ENCODE data around the gene HSPA9. TPM values are rescaled to one million over a fixed set of nuclear protein-coding genes. Genes with fewer than 3 reads are reported as not detected.
A peak's percentile ranks its signal among the peaks of the same experiment; 100 is the strongest.

The HSPA9 gene
- total and polyA plus RNA-seq, 2 of the 13 experiments (the other 11 are each of a cell fraction or from before 2014, with no cell fraction given), result 165 to 478 TPM

DNA sequence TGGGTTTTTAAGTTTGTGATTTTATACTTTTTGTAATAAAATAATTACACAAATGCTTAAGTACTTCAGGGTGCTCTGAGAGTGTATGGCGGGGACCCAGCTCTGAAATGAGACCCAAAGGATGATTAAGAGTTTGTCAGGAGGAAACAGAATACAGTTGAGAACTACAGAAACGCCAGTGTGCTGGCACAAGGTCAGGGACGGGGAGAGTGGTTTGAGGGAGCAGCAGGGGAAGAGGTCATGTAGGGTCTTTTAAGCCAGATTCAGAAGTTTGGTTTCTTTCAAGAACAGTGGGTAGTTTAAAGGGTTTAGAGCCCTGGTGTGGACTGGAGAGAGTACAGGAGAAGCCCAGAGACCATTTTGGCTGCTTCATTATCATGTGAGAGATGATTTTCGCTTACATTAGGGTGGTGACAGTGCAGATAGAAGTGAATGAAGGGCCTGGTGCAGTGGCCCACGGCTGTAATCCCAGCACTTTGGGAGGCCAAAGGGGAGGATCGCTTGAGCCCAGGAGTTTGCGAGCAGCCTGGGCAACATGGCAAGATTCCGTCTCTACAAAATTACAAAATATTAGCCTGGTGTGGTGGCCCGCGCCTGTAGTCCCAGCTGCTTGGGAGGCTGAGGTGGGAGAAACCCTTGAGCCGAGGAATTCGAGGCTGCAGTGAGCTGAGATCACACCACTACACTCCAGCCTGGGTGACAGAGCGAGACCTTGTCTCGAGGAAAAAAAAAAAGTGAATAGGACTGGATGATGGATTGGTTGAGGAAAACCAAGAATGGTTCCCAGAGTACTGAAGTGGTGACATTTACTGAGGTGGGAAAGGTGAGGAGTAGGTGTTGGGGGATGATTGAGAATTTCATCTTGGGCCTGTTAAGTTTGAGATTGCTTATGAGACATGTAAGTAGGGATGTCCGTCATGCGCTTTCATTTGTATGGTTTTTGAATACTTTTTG lies 30.7 kb downstream of the HSPA9 start:
- 16% methylated on average over 16 of the region's 16 CpGs for WGBS (ENCODE audit: low lambda C conversion rate)
- in situ Hi-C loops (cut with HindIII; ENCODE audit: extremely low pct_ligation_motif_present, low pct_unique_long_range_greater_than_20kb), result loop anchor here (5.0 kb wide), 1 partner anchor 82 kb away; no protein-coding TSS in a partner anchor
- Histone ChIP-seq H3K36me3 (replicated peaks in 1 of 2; ENCODE audit: control insufficient read depth in 1 of 2, insufficient read depth in 2 of 2, low read length in 2 of 2) (no peaks in the 10 kb centered on the region; a peak in 1 of 5 replicates), H3K4me2 (ENCODE audit: low read depth, low read length) (peak overlapping the region; percentile 96), H3K9ac (ENCODE audit: insufficient read depth, low read depth, low read length) (peak overlapping the region; percentile 98), H3K79me2 (ENCODE audit: insufficient read depth, low read length) (peaks cover 85% of the 10 kb centered on the region), H2AFZ (ENCODE audit: low read length) (no peak overlapping the region), H3K4me3 (replicated peaks in 1 of 3; ENCODE audit: insufficient read depth in 1 of 3, low read depth in 2 of 3, low read length in 3 of 3) (peak overlapping the region; percentile 91 to 95 (median 92)), H3K4me1 (ENCODE audit: insufficient read depth, low read length) (peaks cover 63% of the 10 kb centered on the region), H3K27ac (ENCODE audit: extremely low read length, insufficient read depth, low read length) (peak overlapping the region; percentile 98), H3K9me3 (ENCODE audit: low read length) (no peaks in the 10 kb centered on the region), H4K20me1 (ENCODE audit: insufficient read depth, low read length) (peaks cover 23% of the 10 kb centered on the region), H3K27me3 (ENCODE audit: control insufficient read depth in 1 of 2, insufficient read depth in 2 of 2, low read length in 2 of 2) (no peaks in the 10 kb centered on the region; a peak in 1 of 5 replicates)
- ChIA-PET CTCF (ENCODE audit: low intra/inter-chr PET ratio, low total read pairs) (no interaction called here), POLR2A (interaction anchor here (1.4 to 4.1 kb wide), 13 partner anchors 9 to 193 kb away, joined by 3 to 33 read pairs (median 10); partner anchors contain the start of genes EGR1 and HSPA9)
- no peak for FAIRE-seq
- intact Hi-C loops (cut with micrococcal nuclease; ENCODE audit: unreplicated experiment), result loop anchor here (5.0 to 10.0 kb wide), 2 partner anchors 37 to 210 kb away; partner anchors contain the start of genes CDC25C and FAM53C
- DNase-seq (ENCODE audit: low spot score), result no peak
- BruUV-seq (replicated peaks), result no TSS peak
- no peak for ATAC-seq
- TF ChIP-seq GATAD2A (CRISPR knock-in tag; IDR thresholded peaks at IDR 0.05) (no peak), SMAD1 (CRISPR knock-in tag; IDR thresholded peaks at IDR 0.05; ENCODE audit: borderline replicate concordance, low read depth) (no peak), MED1 (CRISPR knock-in tag; IDR thresholded peaks at IDR 0.05) (no peak), EED (CRISPR knock-in tag; IDR thresholded peaks at IDR 0.05) (no peak), TBL1XR1 (IDR thresholded peaks at IDR 0.05; ENCODE audit: borderline replicate concordance, low read length, partially characterized antibody) (no peak), ZNF20 (CRISPR knock-in tag; IDR thresholded peaks at IDR 0.05) (0 out of 2 replicates have a peak, but pooled peaks have one; percentile 9), ZSCAN12 (CRISPR knock-in tag; IDR thresholded peaks at IDR 0.05) (no peak), ZKSCAN1 (IDR thresholded peaks at IDR 0.05; ENCODE audit: low read length) (no peak), NCOA5 (CRISPR knock-in tag; IDR thresholded peaks at IDR 0.05) (no peak), MAFF (IDR thresholded peaks at IDR 0.05; ENCODE audit: low read depth, low read length) (no peak), POLR2G (IDR thresholded peaks at IDR 0.05; ENCODE audit: low read depth, low read length) (0 out of 2 replicates have a peak, but pooled peaks have one; percentile 20), ZBTB3 (CRISPR knock-in tag; IDR thresholded peaks at IDR 0.05; ENCODE audit: borderline replicate concordance, low read depth) (no peak), ZNF547 (CRISPR knock-in tag; IDR thresholded peaks at IDR 0.05) (peak; percentile 23; the same call in 1 of the 2 replicates), ZMYM2 (CRISPR knock-in tag; IDR thresholded peaks at IDR 0.05) (no peak), RORA (CRISPR knock-in tag; IDR thresholded peaks at IDR 0.05) (no peak), MTF2 (CRISPR knock-in tag; IDR thresholded peaks at IDR 0.05; ENCODE audit: borderline replicate concordance) (no peak), FOXA3 (CRISPR knock-in tag; IDR thresholded peaks at IDR 0.05) (no peak)
- TF ChIP-seq, protein P1, sequence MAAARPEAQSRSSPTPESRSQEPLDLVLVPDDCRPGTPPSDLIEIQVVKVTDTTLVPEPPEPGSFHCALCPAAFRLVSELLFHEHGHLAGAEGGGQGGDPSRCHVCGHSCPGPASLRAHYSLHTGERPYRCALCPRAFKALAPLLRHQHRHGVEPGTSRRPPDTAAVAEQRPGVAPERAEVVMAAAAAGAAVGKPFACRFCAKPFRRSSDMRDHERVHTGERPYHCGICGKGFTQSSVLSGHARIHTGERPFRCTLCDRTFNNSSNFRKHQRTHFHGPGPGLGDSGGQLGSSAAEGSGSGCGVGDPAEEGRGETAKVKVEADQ (CRISPR knock-in tag; IDR thresholded peaks at IDR 0.05; ENCODE audit: borderline replicate concordance), result 0 out of 2 replicates have a peak, but pooled peaks have one; percentile 14
- TF ChIP-seq, protein P2, sequence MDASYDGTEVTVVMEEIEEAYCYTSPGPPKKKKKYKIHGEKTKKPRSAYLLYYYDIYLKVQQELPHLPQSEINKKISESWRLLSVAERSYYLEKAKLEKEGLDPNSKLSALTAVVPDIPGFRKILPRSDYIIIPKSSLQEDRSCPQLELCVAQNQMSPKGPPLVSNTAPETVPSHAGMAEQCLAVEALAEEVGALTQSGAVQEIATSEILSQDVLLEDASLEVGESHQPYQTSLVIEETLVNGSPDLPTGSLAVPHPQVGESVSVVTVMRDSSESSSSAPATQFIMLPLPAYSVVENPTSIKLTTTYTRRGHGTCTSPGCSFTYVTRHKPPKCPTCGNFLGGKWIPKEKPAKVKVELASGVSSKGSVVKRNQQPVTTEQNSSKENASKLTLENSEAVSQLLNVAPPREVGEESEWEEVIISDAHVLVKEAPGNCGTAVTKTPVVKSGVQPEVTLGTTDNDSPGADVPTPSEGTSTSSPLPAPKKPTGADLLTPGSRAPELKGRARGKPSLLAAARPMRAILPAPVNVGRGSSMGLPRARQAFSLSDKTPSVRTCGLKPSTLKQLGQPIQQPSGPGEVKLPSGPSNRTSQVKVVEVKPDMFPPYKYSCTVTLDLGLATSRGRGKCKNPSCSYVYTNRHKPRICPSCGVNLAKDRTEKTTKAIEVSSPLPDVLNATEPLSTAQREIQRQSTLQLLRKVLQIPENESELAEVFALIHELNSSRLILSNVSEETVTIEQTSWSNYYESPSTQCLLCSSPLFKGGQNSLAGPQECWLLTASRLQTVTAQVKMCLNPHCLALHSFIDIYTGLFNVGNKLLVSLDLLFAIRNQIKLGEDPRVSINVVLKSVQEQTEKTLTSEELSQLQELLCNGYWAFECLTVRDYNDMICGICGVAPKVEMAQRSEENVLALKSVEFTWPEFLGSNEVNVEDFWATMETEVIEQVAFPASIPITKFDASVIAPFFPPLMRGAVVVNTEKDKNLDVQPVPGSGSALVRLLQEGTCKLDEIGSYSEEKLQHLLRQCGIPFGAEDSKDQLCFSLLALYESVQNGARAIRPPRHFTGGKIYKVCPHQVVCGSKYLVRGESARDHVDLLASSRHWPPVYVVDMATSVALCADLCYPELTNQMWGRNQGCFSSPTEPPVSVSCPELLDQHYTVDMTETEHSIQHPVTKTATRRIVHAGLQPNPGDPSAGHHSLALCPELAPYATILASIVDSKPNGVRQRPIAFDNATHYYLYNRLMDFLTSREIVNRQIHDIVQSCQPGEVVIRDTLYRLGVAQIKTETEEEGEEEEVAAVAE (CRISPR knock-in tag; IDR thresholded peaks at IDR 0.05; ENCODE audit: borderline replicate concordance), result 0 out of 2 replicates have a peak, but pooled peaks have one; percentile 32
